SU-DHL-6 (cell line): ENCODE data around the gene SOX5.

Experiments used
- CTCF ChIP-seq: fragments of 200-600 bp; sonication (generic); IDR thresholded peaks from one replicate; pipeline ENCODE4 v1.5.1; 2017; ENCODE audit warnings: antibody characterized with exemption, mild to moderate bottlenecking, low read length, moderate library complexity; ENCODE audit not compliant: insufficient read depth, poor library complexity, severe bottlenecking
- EZH2phosphoT487 ChIP-seq: fragments of 200-600 bp; sonication (generic), shearing (Covaris generic); conservative IDR thresholded peaks from 2 replicates; pipeline ENCODE4 v1.6.1; 2018; ENCODE audit warnings: mild to moderate bottlenecking, antibody characterized with exemption, low read length, moderate library complexity, mixed read lengths

GRCh38 chr12:23921099-23921856 is 28.2 kb downstream of the SOX5 start:
- TF ChIP-seq CTCF (no peak), EZH2phosphoT487 (no peak)
